Upper lobe of right lung (tissue), 1 donor: ENCODE data around the gene TSPO. TPM values are rescaled to one million over a fixed set of nuclear protein-coding genes. Genes with fewer than 3 reads are reported as not detected.

Experiments
- ATAC-seq: fragments of 200-7000 bp; cut with Tn5 transposase; one replicate; pipeline ENCODE4 v1.9.1; 2020; ENCODE audit warnings: mild to moderate bottlenecking, moderate library complexity
- DNase-seq: peaks from one replicate; pipeline ENCODE4 v3.0.0-alpha.2; 2020
- H3K27ac ChIP-seq: fragments of 200-600 bp; one replicate; pipeline ENCODE4 v1.8.0; 2022
- H3K27me3 ChIP-seq: fragments of 200-600 bp; one replicate; pipeline ENCODE4 v1.8.0; 2022; ENCODE audit warnings: mild to moderate bottlenecking
- H3K36me3 ChIP-seq: fragments of 200-600 bp; one replicate; pipeline ENCODE4 v1.8.0; 2022
- H3K4me1 ChIP-seq: fragments of 200-600 bp; one replicate; pipeline ENCODE4 v1.8.0; 2022
- H3K4me3 ChIP-seq: fragments of 200-600 bp; one replicate; pipeline ENCODE4 v1.8.0; 2022; ENCODE audit warnings: mild to moderate bottlenecking
- H3K9me3 ChIP-seq: fragments of 200-600 bp; one replicate; pipeline ENCODE4 v1.8.0; 2022
- intact Hi-C: fragments of 100-400 bp; cut with DNase I; formaldehyde crosslinking; loops from one replicate; pipeline ENCODE4 v1.11.0; 2022
- total RNA-seq: library from RNA; stranded (reverse); fragmentation: NEBNext Ultra II Directional; extraction: Animal tissue kit (Norgen Biotek cat#: 25700); gene quantifications from one replicate; pipeline ENCODE4 v1.2.1, GENCODE V29; 2021
- TF ChIP-seq, protein P1 (sequence below): fragments of 200-600 bp; IDR thresholded peaks from one replicate; pipeline ENCODE4 v1.8.0; 2022; ENCODE audit warnings: antibody characterized with exemption
- donor health status: DM: no; HTN: yes; CAD: no; lungs with severe emphysema.

Gene TSPO
- total RNA-seq, 1 donor from 2014 or later, result 185 TPM

DNA sequence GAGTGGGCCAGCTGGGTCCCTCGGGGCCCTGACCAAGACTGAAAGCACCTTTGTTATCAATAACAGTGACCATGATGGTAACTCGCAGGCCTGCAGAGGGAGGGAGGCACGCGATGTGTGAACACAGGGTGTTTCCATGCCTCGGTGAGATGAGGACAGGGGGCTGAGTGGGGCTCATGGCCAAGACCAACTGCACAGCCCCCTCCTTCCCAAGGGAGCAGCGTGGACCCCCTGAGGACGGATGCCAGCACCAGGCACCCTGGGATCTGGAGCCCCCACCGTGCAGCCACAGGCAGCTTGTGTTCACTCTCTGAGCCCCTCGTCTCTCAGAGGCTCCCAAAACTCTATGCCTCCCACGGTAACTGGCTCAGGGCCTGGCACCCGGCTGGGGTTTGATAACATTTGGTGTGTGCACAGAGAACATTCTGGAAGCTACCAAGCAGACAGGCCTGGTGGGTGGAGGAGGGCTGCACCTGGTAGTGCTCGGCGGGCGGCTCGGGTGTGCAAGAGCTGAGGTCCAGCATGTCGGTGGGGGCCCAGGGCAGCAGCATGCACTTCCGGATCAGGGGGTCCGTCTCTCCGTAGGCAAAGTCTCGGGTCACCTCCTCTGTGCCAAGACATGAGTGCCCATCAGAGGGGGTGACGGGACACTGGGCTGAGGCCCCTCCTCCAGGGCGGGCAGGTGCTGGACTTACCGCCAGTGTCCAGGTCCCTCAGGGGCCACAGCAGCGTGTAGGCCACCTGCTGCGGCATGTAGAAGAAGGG, 28.0 kb downstream of the TSPO start:
- ATAC-seq (no peak), DNase-seq (no peak)
- no peaks in the 10 kb centered on the region for H3K9me3 ChIP-seq
- H3K36me3 ChIP-seq, result peaks cover 25% of the 10 kb centered on the region
- no peak overlapping the region for H3K27ac ChIP-seq
- H3K4me1 ChIP-seq, result no peaks in the 10 kb centered on the region
- H3K4me3 ChIP-seq, result no peak overlapping the region
- no peaks in the 10 kb centered on the region for H3K27me3 ChIP-seq
- TF ChIP-seq, protein P1, sequence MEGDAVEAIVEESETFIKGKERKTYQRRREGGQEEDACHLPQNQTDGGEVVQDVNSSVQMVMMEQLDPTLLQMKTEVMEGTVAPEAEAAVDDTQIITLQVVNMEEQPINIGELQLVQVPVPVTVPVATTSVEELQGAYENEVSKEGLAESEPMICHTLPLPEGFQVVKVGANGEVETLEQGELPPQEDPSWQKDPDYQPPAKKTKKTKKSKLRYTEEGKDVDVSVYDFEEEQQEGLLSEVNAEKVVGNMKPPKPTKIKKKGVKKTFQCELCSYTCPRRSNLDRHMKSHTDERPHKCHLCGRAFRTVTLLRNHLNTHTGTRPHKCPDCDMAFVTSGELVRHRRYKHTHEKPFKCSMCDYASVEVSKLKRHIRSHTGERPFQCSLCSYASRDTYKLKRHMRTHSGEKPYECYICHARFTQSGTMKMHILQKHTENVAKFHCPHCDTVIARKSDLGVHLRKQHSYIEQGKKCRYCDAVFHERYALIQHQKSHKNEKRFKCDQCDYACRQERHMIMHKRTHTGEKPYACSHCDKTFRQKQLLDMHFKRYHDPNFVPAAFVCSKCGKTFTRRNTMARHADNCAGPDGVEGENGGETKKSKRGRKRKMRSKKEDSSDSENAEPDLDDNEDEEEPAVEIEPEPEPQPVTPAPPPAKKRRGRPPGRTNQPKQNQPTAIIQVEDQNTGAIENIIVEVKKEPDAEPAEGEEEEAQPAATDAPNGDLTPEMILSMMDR, result no peak
- intact Hi-C loops, result no loop called here

DNA sequence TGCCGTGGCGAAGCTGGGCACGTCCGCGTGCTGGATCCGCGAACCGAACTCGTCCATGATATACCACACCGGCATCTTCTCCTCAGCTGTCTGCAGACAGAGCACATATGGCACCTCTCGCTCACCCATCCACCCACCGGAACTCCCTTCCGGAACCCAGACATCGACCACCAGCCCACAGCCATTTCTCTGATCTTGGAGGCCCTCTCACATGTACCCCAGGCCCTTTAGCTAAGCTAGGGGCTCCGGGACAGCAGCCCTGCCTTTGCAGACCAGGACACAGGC, 28.5 kb downstream of the TSPO start:
- H3K36me3 ChIP-seq, result peaks cover 22% of the 10 kb centered on the region
- ATAC-seq, result no peak
- DNase-seq, result no peak
- intact Hi-C loops, result no loop called here
- H3K4me1 ChIP-seq, result no peaks in the 10 kb centered on the region
- H3K27ac ChIP-seq, result no peak overlapping the region
- H3K9me3 ChIP-seq, result no peaks in the 10 kb centered on the region
- no peaks in the 10 kb centered on the region for H3K27me3 ChIP-seq
- TF ChIP-seq, protein P1, result no peak
- H3K4me3 ChIP-seq, result no peak overlapping the region

DNA sequence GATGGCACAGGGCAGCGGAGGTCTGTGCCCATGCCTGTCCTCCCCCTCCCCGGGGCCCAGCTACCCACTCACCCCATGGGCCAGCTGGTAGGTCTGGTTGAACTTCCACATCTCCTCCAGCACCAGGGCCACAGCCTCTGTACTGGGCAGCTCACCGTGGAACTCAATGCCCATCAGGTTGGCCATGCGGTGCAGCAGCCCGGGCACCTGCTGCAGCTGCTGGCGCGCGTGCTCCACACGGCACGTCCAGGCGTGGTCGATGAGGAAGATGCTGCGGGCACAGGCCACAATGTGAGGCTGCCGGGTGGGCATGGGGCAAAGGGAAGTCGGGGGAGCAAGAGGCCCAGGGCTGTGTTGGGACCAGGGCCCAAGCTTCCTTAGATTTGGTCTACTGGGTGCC, 29.3 kb downstream of the TSPO start:
- Histone ChIP-seq H3K27me3 (no peaks in the 10 kb centered on the region), H3K4me1 (peaks cover 4% of the 10 kb centered on the region), H3K27ac (no peak overlapping the region), H3K4me3 (no peak overlapping the region), H3K36me3 (peaks cover 16% of the 10 kb centered on the region), H3K9me3 (no peaks in the 10 kb centered on the region)
- ATAC-seq (no peak), DNase-seq (no peak)
- TF ChIP-seq, protein P1, result no peak
- intact Hi-C loops, result no loop called here

DNA sequence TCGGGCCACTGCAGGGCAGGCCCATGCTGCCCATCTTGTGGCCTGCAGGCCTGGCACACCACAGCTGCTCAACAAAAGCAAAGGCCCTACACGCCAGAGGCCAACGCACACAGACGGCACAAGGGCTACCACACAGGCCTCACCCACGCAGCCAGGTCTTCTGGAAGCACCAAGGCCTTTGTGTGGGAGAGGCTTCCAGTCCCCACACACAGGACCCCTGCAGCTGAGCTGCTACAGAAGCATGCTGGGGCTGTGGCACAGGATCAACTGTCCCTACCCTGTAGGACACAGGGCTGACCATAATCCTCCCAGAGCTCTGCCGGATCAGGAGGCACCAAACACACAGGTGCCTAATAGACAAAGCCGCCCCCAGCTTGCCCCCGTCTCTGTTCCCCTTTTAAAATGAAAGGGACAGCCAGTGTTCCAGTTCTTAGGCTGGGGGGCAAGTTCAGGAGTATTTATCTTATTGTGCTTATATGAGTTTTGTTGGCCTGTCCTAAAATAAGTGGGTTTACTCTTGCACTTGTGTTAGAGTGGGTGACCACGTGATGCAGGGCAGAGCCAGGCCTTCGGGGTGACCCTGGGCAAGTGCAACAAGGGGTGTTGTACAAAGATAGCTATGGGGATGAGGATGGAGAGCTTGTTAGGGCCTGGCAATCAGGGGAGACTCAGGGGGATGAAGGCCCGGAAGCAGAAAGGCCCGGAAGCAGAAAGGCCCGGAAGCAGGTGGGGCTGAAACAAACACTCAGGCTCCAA, 30.1 kb downstream of the TSPO start:
- Histone ChIP-seq H3K27ac (no peak overlapping the region), H3K9me3 (no peaks in the 10 kb centered on the region), H3K4me3 (no peak overlapping the region), H3K4me1 (peaks cover 11% of the 10 kb centered on the region), H3K36me3 (peaks cover 9% of the 10 kb centered on the region), H3K27me3 (no peaks in the 10 kb centered on the region)
- ATAC-seq (no peak), DNase-seq (no peak)
- intact Hi-C loops, result no loop called here
- TF ChIP-seq, protein P1, result no peak

DNA sequence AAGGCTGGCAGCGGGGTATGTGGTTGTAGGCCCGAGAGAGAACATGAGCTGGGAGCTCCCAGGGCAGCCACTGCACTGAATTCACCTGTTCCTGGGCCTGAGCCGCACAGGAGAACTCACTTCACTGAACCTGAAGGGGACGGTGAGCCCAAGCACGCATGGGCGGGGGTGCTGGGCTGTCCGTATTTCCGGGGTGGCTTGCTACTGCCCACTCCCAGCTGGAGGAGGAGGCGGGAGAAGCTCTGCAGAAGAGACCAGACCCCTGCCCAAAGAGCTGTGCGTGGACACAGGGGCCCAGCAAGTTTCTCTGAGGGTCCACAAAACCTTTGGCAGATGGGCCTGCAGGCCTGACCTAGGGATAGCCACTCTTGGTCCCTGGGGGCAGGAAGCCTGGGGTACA, 30.8 kb downstream of the TSPO start:
- peaks cover 11% of the 10 kb centered on the region for H3K4me1 ChIP-seq
- no peak overlapping the region for H3K27ac ChIP-seq

More for the DNA sequence above, 30.8 kb downstream of the TSPO start:
- intact Hi-C loops, result no loop called here
- Histone ChIP-seq H3K36me3 (peaks cover 9% of the 10 kb centered on the region), H3K27me3 (no peaks in the 10 kb centered on the region), H3K4me3 (no peak overlapping the region), H3K9me3 (no peaks in the 10 kb centered on the region)
- DNase-seq (no peak), ATAC-seq (no peak)
- TF ChIP-seq, protein P1, result no peak
